HG03460 (cell line): Measurements from ENCODE around the gene ETNPPL.

Experiments used
- ATAC-seq: cut with Tn5 transposase; IDR thresholded peaks from one replicate; pipeline ENCODE4 v1.9.1; 2021; ENCODE audit not compliant: unreplicated experiment

The ETNPPL gene

DNA sequence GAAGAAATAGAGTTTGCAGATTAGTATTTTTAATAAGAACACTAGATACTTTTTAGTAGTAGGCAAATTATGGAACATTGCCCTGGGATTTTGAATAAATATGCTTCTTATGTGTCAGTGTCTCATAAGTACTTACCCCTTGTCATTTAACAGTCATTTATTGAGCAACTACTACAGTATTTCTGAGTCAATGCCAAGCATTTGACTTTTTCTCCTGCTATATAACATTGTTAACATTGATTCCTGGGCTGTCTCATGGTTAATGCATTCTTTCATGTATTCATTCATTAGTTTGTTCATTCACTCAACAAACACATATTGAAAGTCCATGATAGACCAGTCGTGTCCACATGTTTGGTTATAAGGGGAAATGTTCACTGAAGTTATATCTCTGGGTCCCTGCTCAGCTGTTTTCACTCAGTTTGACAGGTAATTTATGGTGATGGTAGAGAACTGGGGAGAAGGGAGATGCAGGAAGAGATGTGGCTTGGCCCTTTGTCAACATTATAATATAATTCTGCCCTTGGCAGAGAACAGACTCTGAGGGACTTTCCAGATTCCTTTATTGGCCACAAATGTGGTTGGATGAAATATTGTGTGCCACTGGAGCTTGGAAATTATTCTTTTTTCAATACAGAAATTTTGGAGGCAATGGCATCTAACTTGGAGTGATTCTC, 62.6 kb downstream of the ETNPPL start:
- ATAC-seq, result no peak

DNA sequence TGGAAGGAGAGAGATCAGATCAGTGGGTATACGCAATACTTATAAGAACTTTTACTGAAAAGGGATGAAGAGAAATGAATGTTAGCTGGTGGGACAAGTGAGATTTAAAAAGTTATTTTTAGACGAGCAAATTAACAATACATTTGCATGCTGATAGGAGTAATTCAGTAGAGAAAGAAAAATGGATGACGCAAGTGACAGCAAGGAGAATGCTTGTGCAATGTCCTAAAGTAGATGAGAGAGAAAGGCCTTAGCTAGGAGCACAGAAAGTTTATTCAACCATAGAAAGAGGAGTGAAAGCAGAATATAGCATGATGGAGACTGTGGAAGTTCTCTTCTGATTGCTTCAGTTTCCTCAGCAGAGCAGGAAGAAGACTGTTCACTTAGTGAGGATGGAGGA, 66.7 kb downstream of the ETNPPL start:
- no peak for ATAC-seq

DNA sequence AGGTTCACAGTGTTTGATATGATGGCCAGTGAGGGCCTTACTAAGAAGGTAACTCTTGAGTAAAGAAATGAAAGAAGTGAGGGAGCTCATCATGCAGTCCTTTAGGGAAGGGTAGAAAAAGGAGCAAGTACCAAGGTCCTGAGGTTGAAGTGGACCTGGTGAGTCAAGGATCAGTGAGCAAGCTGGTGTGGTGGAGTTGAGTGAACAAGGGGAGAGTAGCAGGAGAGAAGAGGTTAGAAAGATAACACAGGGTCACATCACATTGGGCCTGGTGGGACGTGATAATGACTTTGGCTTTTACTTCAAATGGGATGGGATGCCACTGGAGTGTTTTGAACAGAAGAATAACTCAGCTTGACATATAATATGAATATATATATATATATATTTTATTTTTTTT, 67.8 kb downstream of the ETNPPL start:
- no peak for ATAC-seq

DNA sequence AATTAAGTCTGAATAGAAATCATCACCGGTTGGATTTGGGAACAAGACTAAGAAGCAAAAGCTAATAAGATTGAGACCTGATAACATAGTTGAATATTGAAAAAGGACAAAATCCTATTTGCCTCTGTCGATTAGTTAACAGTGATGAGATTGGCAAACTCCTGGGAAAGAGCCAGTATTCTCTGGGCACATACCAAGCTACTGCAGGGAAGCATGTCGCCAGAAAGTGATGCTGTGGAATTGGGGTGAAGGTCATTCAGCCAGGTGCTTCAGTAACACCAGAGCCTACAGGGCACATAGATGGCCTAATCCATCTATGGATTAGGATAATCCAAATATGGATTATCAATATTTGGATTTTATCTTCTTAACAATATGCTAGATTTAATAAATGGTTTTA, 68.4 kb downstream of the ETNPPL start:
- no peak for ATAC-seq

DNA sequence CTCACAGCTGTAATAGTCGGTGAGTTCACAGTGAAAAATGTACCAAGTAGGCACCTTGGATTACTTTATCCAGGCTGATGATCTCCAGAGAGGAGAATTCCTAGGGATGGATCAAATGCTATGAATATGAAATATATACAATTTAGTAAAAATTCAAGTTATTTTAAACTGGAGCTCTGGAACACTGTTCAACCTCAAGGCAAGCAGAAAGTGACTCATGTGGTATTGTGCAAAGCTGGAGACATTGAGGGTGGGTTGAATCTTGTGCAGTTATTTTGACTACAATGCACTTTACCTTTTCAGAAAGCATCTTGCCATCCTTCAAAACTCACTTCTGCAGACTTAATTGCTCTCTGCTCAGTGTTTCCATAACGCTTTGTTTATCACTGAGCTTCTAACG, 69.0 kb downstream of the ETNPPL start:
- ATAC-seq, result no peak

DNA sequence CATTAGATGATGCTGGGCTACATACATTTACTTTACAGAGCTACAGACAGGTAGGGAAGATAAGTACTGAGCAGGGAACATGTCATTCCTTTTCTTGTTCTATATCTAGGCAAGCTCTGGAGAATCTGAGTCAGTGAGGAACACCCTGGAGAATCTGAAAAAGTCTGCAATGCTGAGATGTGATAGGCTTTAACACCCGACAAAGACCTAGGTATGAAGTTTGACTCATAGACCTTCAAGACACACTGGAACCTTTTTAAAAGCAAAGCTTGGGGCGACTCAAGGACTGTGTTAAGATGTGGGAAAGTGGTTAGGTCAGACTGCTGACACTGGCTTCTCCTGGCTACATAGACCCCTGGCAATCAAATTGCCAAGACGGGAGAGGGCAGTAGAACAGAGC, 69.6 kb downstream of the ETNPPL start:
- ATAC-seq, result no peak
